Right atrium auricular region (tissue), 2 donors: ENCODE results near the gene LRRC74A. TPM values are rescaled to one million over a fixed set of nuclear protein-coding genes. Genes with fewer than 3 reads are reported as not detected.

ENCODE experiments used
- DNase-seq: peaks from one replicate; pipeline ENCODE4 v3.0.0-alpha.2; 2019; ENCODE audit warnings: low spot score
- H3K27ac ChIP-seq, 2 donors: fragments of 200-600 bp; sonication (generic); 1 replicate in 1 of 2; 2 replicates in 1 of 2; pipeline ENCODE4 v1.5.1; 2016 to 2019
- H3K27me3 ChIP-seq, 2 donors: fragments of 200-600 bp; sonication (generic); one replicate each; pipeline versions ENCODE4 v1.5.1 to v1.6.0; 2017 to 2019
- H3K36me3 ChIP-seq: fragments of 200-600 bp; sonication (generic); one replicate; pipeline ENCODE4 v1.5.1; 2016
- H3K4me1 ChIP-seq, 2 donors: fragments of 200-600 bp; sonication (generic); one replicate each; pipeline versions ENCODE4 v1.5.1 to v1.6.0; 2017 to 2019
- H3K4me3 ChIP-seq, 2 donors: fragments of 200-600 bp; sonication (generic); 1 replicate in 1 of 2; 2 replicates in 1 of 2; pipeline ENCODE4 v1.5.1; 2017 to 2019; ENCODE audit warnings: mild to moderate bottlenecking in 1 of 2, moderate library complexity in 1 of 2
- H3K9me3 ChIP-seq, 2 donors: fragments of 200-600 bp; sonication (generic); one replicate each; pipeline ENCODE4 v1.5.1; 2019
- CTCF ChIP-seq, 2 donors: fragments of 200-600 bp; sonication (generic); IDR thresholded peaks; one replicate each; pipeline ENCODE4 v1.5.1; 2019; ENCODE audit warnings: antibody characterized with exemption in 2 of 2
- total RNA-seq, 2 donors: library from RNA; depleted of rRNA; stranded (reverse); fragments of >200 nt; gene quantifications; one replicate each; pipeline ENCODE4 v1.1.0, GENCODE V29; 2016

The LRRC74A gene
- not detected for total RNA-seq

- no peak within 1 kb of the TSS for H3K27ac ChIP-seq
- H3K4me3 ChIP-seq: no peak within 1 kb of the TSS
- no peak for TF ChIP-seq CTCF (IDR thresholded peaks at IDR 0.05)
- no peaks in the 10 kb centered on the region for H3K36me3 ChIP-seq
- peaks cover 0 to 15% of the 10 kb centered on the region in 2 donors for H3K4me1 ChIP-seq
- no peaks in the 10 kb centered on the region for H3K9me3 ChIP-seq
- DNase-seq: no peak
- no peaks in the 10 kb centered on the region for H3K27me3 ChIP-seq
These were observed at the start of gene LRRC74A for GRCh38 chr14:76826122-76826521. Gene LRRC74A, plus strand, starts transcription at chr14:76826408. Its CDS starts 290 bp downstream, at chr14:76826698.

GRCh38 chr14:76776428-76777251, 49.6 kb upstream of the LRRC74A start:
- peak overlapping the region; percentile 9 to 13 for H3K27ac ChIP-seq
- H3K27me3 ChIP-seq: no peaks in the 10 kb centered on the region
- peaks cover 0 to 78% of the 10 kb centered on the region in 2 donors for H3K4me1 ChIP-seq
- no peaks in the 10 kb centered on the region for H3K9me3 ChIP-seq
- H3K4me3 ChIP-seq: no peak overlapping the region
- no peak for TF ChIP-seq CTCF (IDR thresholded peaks at IDR 0.05)
- DNase-seq: no peak
- peaks cover 30% of the 10 kb centered on the region for H3K36me3 ChIP-seq

- peaks cover 0 to 78% of the 10 kb centered on the region in 2 donors for H3K4me1 ChIP-seq
- H3K4me3 ChIP-seq: no peak overlapping the region
- no peak for TF ChIP-seq CTCF (IDR thresholded peaks at IDR 0.05)
- no peak for DNase-seq
- no peaks in the 10 kb centered on the region for H3K27me3 ChIP-seq
- H3K9me3 ChIP-seq: no peaks in the 10 kb centered on the region
- peak overlapping the region; percentile 13 to 77 for H3K27ac ChIP-seq
- peaks cover 41% of the 10 kb centered on the region for H3K36me3 ChIP-seq
These were observed 48.5 kb upstream of the LRRC74A start for GRCh38 chr14:76777721-76778120.

GRCh38 chr14:76778546-76779215, 47.5 kb upstream of the LRRC74A start:
- peaks cover 0 to 78% of the 10 kb centered on the region in 2 donors for H3K4me1 ChIP-seq
- H3K27me3 ChIP-seq: no peaks in the 10 kb centered on the region
- H3K4me3 ChIP-seq: no peak overlapping the region
- TF ChIP-seq CTCF (IDR thresholded peaks at IDR 0.05): no peak
- peak overlapping the region in 1 of 2 donors; percentile 77 for H3K27ac ChIP-seq
- no peaks in the 10 kb centered on the region for H3K9me3 ChIP-seq
- peaks cover 41% of the 10 kb centered on the region for H3K36me3 ChIP-seq
- peak; percentile 57 for DNase-seq

GRCh38 chr14:76779221-76780057, 46.8 kb upstream of the LRRC74A start:
- peak; percentile 55 for DNase-seq
- peaks cover 41% of the 10 kb centered on the region for H3K36me3 ChIP-seq

More at GRCh38 chr14:76779221-76780057, 46.8 kb upstream of the LRRC74A start:
- no peak overlapping the region for H3K4me3 ChIP-seq
- no peaks in the 10 kb centered on the region for H3K27me3 ChIP-seq
- H3K27ac ChIP-seq: peak overlapping the region; percentile 65 to 77
- peaks cover 0 to 80% of the 10 kb centered on the region in 2 donors for H3K4me1 ChIP-seq
- no peaks in the 10 kb centered on the region for H3K9me3 ChIP-seq
- no peak for TF ChIP-seq CTCF (IDR thresholded peaks at IDR 0.05)
